GM19240 (cell line): ENCODE results near the gene FMNL2.

Experiments used
- DNase-seq: peaks from one replicate; pipeline ENCODE4 v3.0.0; 2011; ENCODE audit warnings: low spot score; ENCODE audit not compliant: insufficient read length

FMNL2 gene

GRCh38 chr2:152646264-152646663 lies 311.3 kb downstream of the FMNL2 start:
- no peak for DNase-seq

GRCh38 chr2:152646775-152647174 lies 311.8 kb downstream of the FMNL2 start:
- no peak for DNase-seq

- DNase-seq: no peak
Observed at GRCh38 chr2:152647552-152647951, 312.6 kb downstream of the FMNL2 start.

GRCh38 chr2:152648336-152648735 lies 313.4 kb downstream of the FMNL2 start:
- no peak for DNase-seq

GRCh38 chr2:152649997-152650396 lies 315.0 kb downstream of the FMNL2 start:
- no peak for DNase-seq

- DNase-seq: no peak
Observed at GRCh38 chr2:152650768-152651371, 315.9 kb downstream of the FMNL2 start.

- no peak for DNase-seq
Observed at GRCh38 chr2:152651834-152652233, 316.9 kb downstream of the FMNL2 start.

GRCh38 chr2:152655880-152656279 lies 320.9 kb downstream of the FMNL2 start:
- no peak for DNase-seq

- DNase-seq: no peak
Observed at GRCh38 chr2:152657043-152657442, 322.1 kb downstream of the FMNL2 start.

- no peak for DNase-seq
Observed at GRCh38 chr2:152658221-152658620, 323.2 kb downstream of the FMNL2 start.

GRCh38 chr2:152661076-152661475 lies 326.1 kb downstream of the FMNL2 start:
- DNase-seq: no peak

- no peak for DNase-seq
Observed at GRCh38 chr2:152664725-152665124, 329.8 kb downstream of the FMNL2 start.

- DNase-seq: no peak
Observed at GRCh38 chr2:152674334-152674733, 339.4 kb downstream of the FMNL2 start.

GRCh38 chr2:152676461-152676860 lies 341.5 kb downstream of the FMNL2 start:
- DNase-seq: no peak

GRCh38 chr2:152678808-152679207 lies 343.8 kb downstream of the FMNL2 start:
- no peak for DNase-seq

- DNase-seq: no peak
Observed at GRCh38 chr2:152682663-152683062, 347.7 kb downstream of the FMNL2 start.

GRCh38 chr2:152683400-152683799 lies 348.4 kb downstream of the FMNL2 start:
- no peak for DNase-seq

- no peak for DNase-seq
Observed at GRCh38 chr2:152686321-152686720, 351.3 kb downstream of the FMNL2 start.

- peak; percentile 1 for DNase-seq
Observed at GRCh38 chr2:152693033-152693432, 358.1 kb downstream of the FMNL2 start.

GRCh38 chr2:152694161-152694661 lies 359.2 kb downstream of the FMNL2 start:
- DNase-seq: no peak

GRCh38 chr2:152695763-152696162 lies 360.8 kb downstream of the FMNL2 start:
- DNase-seq: no peak

GRCh38 chr2:152696476-152696875 lies 361.5 kb downstream of the FMNL2 start:
- DNase-seq: no peak
